GM13977 (cell line): ENCODE measurements around the gene TANGO6.
A peak's percentile ranks its signal among the peaks of the same experiment; 100 is the strongest.

ENCODE experiments used
- DNase-seq: peaks from one replicate; pipeline ENCODE4 v3.0.0; 2012; ENCODE audit warnings: low spot score
- CTCF ChIP-seq: IDR thresholded peaks from 2 replicates; pipeline ENCODE4 v1.5.1; 2012; ENCODE audit warnings: mild to moderate bottlenecking, control low read depth; ENCODE audit not compliant: insufficient read depth; ENCODE audit errors: extremely low read depth, missing control alignments
- in situ Hi-C: fragments of 300-500 bp; cut with MboI; formaldehyde crosslinking; loops from one replicate; pipeline ENCODE4 v1.12.0; 2022; ENCODE audit warnings: low sequenced_read_pairs, low pct_unique_long_range_greater_than_20kb, mixed read lengths, inconsistent platforms; ENCODE audit not compliant: unreplicated experiment

TANGO6 gene

GRCh38 chr16:68843482-68844210, at the start of gene TANGO6:
Gene TANGO6 (plus strand): TSS chr16:68843531. CDS start chr16:68843618, 87 bp downstream.
- peak; percentile 53 for TF ChIP-seq CTCF
- peak; percentile 89 for DNase-seq
- in situ Hi-C loops = no loop called here

- no peak for DNase-seq
- TF ChIP-seq CTCF = no peak
- in situ Hi-C loops = no loop called here
Observed at GRCh38 chr16:68798398-68798797, 44.9 kb upstream of the TANGO6 start.

- DNase-seq = peak; percentile 67
- in situ Hi-C loops = loop anchor here (10.0 kb wide), 1 partner anchor 96 kb away; no protein-coding TSS in a partner anchor
- TF ChIP-seq CTCF = peak; percentile 68
Observed at GRCh38 chr16:68800257-68800875, 43.0 kb upstream of the TANGO6 start.

- in situ Hi-C loops = loop anchor here (10.0 kb wide), 1 partner anchor 97 kb away; no protein-coding TSS in a partner anchor
- no peak for DNase-seq
- TF ChIP-seq CTCF = no peak
Observed at GRCh38 chr16:68802190-68802589, 41.1 kb upstream of the TANGO6 start.

- no peak for TF ChIP-seq CTCF
- no peak for DNase-seq
- in situ Hi-C loops = loop anchor here (10.0 kb wide), 1 partner anchor 102 kb away; no protein-coding TSS in a partner anchor
Observed at GRCh38 chr16:68806422-68806821, 36.9 kb upstream of the TANGO6 start.

- in situ Hi-C loops = loop anchor here (10.0 kb wide), 1 partner anchor 102 kb away; no protein-coding TSS in a partner anchor
- no peak for TF ChIP-seq CTCF
- DNase-seq = no peak
Observed at GRCh38 chr16:68806981-68807380, 36.4 kb upstream of the TANGO6 start.
